Mesodermal cell (in vitro differentiated cells): ENCODE measurements around the gene RHBDD1.
A peak's percentile ranks its signal among the peaks of the same experiment; 100 is the strongest.

Experiments
- H3K27ac ChIP-seq: 2 replicates; pipeline ENCODE4 v1.7.0; 2013; ENCODE audit warnings: mild to moderate bottlenecking, low read depth, low read length, moderate library complexity; ENCODE audit not compliant: severe bottlenecking
- H3K36me3 ChIP-seq: 2 replicates; pipeline ENCODE4 v1.7.1; 2013; ENCODE audit warnings: mild to moderate bottlenecking, low read length, moderate library complexity; ENCODE audit not compliant: control insufficient read depth, insufficient read depth
- H3K4me1 ChIP-seq: one replicate; pipeline ENCODE4 v1.7.1; 2013; ENCODE audit warnings: mild to moderate bottlenecking, low read length; ENCODE audit not compliant: insufficient read depth, control insufficient read depth, poor library complexity, severe bottlenecking
- H3K4me3 ChIP-seq: 2 replicates; pipeline ENCODE4 v1.7.0; 2013; ENCODE audit warnings: low read length, control low read depth, mild to moderate bottlenecking; ENCODE audit not compliant: insufficient read depth, poor library complexity, severe bottlenecking; ENCODE audit errors: extremely low read depth
- H3K9me3 ChIP-seq: 2 replicates; pipeline ENCODE4 v1.7.1; 2013; ENCODE audit warnings: mild to moderate bottlenecking, low read length, moderate library complexity; ENCODE audit not compliant: control insufficient read depth
- WGBS, 2 experiments: methylation state at CpG; one replicate each; pipeline ENCODE4 v1.1.5; 2013; ENCODE audit warnings: missing lambda C conversion rate in 2 of 2; ENCODE audit not compliant: insufficient coverage in 2 of 2; 5-methylcytosine and 5-hydroxymethylcytosine counted together

RHBDD1 gene

DNA sequence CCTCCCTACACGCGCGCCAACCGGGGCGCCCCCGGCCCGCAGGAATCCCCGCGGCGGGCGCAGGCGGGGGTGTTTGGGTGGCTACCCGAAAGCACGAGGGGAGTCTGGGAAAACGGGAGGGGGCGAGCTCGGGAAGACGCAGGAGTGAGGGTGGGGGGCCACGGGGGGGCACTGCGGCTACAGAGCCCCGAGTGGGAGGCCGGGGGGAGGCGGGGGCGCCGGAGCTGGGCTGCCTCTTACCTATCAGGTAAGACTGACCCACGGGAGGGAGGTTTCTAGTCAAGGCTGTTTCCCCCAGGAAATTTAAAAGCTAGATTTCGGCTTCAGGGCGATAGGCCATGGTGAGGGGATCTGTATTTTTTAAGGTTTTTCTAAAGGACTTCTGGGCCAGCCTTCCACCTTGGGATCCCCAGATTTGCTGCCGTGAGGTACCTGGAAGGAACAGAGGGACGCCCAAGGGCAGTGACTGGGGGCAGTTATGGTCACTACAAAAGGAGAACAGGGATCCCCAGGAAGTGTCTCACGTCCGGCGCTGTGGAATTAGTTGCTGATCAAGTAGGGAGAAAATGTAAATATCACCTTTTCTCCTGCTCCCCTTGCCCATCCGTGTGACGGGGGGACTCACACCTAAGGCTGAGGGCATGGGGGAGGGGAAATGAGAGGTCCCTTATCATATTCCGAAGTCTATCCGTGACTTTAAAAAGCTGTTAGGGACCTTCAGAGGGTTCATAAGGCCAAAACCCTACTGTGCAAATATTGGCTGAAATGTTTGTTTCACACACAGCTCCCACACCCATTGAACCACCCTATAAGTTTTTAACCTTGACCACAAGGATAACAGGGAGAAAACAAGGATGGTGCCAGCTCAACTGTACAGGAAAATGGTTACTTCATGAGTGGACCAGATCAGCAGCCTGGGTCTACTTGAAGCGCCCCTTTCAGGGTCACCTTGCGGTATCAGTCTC is 35.6 kb upstream of the RHBDD1 start:
- peak overlapping the region; percentile 77 for H3K27ac ChIP-seq
- no peaks in the 10 kb centered on the region for H3K9me3 ChIP-seq
- H3K4me3 ChIP-seq, result peak overlapping the region; percentile 85
- peaks cover 24% of the 10 kb centered on the region for H3K4me1 ChIP-seq
- WGBS, 2 experiments, result 2 to 6% methylated on average over 17 to 34 of the region's 39 CpGs
- H3K36me3 ChIP-seq, result peaks cover 33% of the 10 kb centered on the region

DNA sequence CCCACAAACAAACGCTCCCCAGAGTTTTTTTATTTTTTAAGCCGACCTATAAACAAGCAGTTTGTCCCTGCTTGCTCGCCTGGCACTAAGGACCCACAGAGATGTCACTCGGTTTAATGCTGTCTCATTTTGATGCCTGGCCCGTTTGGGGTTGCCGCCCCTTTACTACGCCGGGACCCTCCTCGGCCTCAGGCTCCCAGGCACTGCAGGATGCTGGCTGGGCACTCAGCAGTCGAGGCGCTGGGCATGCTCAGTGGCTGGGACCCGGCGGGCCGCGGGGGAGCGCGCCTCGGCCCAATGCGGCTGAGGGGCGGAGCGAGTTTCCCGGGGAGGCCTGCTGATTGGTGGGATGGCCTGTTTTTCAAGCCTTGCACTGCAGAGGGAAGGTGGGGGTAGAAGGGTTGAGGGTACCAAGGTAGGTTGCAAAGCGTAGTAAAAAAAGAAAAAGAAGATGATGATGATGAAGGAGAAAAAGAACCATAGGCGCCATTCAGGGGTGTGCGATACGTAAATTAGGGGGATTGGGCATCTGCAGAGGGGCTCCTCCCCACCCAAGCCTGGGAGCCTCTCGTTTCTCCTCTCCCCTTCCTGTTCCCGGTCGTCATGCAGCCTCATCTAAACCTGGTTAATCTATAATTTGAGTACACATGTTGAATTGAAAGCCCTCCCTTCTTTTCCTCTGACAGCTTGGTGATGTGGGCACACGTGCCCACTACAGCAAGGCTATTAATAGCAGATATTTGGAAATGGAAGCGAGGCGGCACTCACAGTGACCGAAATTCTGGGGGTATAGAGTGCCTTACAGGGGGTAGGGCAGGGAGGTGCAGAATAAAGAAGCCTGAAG is 34.7 kb upstream of the RHBDD1 start:
- H3K4me3 ChIP-seq, result peak overlapping the region; percentile 30
- 14 to 18% methylated on average over 23 to 28 of the region's 33 CpGs for WGBS, 2 experiments
- H3K27ac ChIP-seq, result peak overlapping the region; percentile 77
- peaks cover 24% of the 10 kb centered on the region for H3K36me3 ChIP-seq
- H3K9me3 ChIP-seq, result no peaks in the 10 kb centered on the region
- H3K4me1 ChIP-seq, result peaks cover 22% of the 10 kb centered on the region

DNA sequence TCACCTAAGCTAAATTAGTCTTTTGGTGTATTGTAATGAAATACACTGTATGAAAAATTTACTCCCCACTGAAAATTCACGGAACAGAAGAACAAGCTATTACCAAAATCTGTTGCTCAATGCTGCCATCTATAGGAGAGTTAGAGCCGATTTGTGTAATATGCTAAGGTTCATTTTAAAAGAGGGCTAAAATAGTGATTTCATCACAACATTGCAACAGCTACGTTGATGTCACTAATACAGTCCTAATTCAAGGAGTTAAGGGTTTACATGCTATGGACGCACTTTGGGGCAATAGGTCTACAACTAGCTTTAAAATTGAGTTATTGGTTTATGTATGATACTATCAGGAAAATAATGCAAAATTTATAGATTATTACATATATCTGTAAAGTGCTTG is 33.3 kb upstream of the RHBDD1 start:
- Histone ChIP-seq H3K27ac (no peak overlapping the region), H3K9me3 (no peaks in the 10 kb centered on the region), H3K36me3 (peaks cover 10% of the 10 kb centered on the region), H3K4me3 (no peak overlapping the region), H3K4me1 (peaks cover 13% of the 10 kb centered on the region)
- WGBS, 2 experiments, result no CpG with 5 or more reads among the region's 4 CpGs

DNA sequence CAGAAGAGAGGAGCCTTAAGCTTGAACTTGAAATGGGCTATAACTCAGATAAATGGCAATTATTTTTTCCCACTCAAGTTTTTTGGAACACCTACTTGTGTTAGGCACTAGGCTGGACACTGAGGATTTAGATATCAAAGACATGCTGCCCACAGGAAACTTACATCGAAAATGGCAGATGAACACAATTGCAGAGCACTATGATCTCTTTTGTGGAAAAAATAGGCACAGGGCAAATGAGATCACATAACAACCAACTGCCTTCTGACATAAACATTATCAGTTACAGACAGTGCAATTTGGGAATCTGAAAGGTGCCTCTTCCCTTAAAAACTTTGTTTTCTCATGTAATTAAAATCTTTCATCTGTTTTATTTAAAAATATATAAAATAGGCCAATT is 32.4 kb upstream of the RHBDD1 start:
- Histone ChIP-seq H3K27ac (no peak overlapping the region), H3K36me3 (peaks cover 2% of the 10 kb centered on the region), H3K4me3 (no peak overlapping the region), H3K9me3 (no peaks in the 10 kb centered on the region), H3K4me1 (peaks cover 12% of the 10 kb centered on the region)
- 83% methylated on average over 1 of the region's 1 CpG for WGBS, 2 experiments

DNA sequence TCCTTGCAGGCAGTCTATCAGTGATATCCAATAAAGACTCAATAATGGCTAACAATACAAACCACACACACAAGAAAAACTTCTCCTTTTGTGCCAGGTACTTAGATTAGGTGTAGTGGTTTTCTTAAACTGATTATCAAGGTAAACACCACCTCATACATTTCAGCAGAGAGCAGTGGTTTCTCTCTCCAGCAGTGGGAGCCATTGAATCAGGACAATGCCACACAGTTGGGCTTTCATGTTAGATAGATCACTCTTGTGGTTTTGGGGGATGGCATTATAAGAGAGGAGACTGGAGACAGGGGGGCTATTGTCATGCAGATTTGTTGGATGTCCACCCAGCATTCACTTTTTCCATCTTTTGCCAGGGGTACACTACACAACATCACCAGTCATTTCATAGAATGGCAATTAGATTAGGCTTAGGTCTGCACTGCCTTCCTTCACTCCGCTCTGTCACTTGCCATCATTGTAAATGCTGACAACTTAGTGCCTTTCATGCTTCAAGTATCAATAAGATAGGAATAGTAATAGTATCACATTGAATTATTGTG is 22.6 kb upstream of the RHBDD1 start:
- WGBS, 2 experiments, result no CpG with 5 or more reads among the region's 1 CpG
- H3K9me3 ChIP-seq, result no peaks in the 10 kb centered on the region
- H3K4me3 ChIP-seq, result no peak overlapping the region
- no peaks in the 10 kb centered on the region for H3K4me1 ChIP-seq
- H3K27ac ChIP-seq, result no peak overlapping the region
- no peaks in the 10 kb centered on the region for H3K36me3 ChIP-seq

DNA sequence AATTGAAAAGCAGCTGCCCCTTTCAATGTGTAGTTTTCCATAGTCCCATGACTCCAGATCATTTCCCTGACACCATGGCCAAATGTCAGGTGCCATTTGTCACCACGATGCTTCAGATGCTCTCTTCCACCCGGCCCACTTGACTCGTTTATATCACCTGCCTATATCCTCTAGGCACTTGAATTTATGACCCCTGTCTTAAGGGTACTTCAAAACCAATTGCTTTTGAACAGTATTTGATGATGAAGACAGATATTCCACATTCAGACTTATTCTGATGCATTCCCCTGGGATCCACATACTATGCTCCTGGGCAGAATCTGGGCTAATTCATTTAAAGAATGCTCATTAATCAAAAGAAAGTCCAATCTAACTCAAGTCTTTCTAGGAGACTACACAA is 16.9 kb upstream of the RHBDD1 start:
- H3K36me3 ChIP-seq, result no peaks in the 10 kb centered on the region
- no peak overlapping the region for H3K27ac ChIP-seq
- no peaks in the 10 kb centered on the region for H3K4me1 ChIP-seq
- H3K9me3 ChIP-seq, result no peaks in the 10 kb centered on the region
- no peak overlapping the region for H3K4me3 ChIP-seq
- 70 to 93% methylated on average over 2 to 3 of the region's 3 CpGs for WGBS, 2 experiments

DNA sequence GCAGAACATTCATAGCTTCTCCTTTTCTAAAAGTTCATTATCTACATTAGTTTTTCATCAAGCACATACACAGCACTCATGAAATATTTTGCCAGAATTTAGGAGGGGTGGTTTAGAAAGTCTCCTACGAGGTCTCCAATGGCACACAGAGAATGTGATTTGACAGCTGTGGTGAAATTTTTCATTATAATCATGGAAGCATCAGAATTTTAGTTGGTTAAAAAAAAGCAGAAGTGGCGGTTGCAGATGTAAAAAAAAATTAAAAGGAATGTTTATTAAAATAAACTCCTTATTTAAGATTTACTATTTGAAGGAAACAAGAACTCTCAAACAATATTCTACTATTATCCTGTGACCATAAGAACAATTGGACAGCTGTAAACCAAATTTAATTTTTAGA is 10.8 kb upstream of the RHBDD1 start:
- WGBS, 2 experiments, result no CpG with 5 or more reads among the region's 2 CpGs

DNA sequence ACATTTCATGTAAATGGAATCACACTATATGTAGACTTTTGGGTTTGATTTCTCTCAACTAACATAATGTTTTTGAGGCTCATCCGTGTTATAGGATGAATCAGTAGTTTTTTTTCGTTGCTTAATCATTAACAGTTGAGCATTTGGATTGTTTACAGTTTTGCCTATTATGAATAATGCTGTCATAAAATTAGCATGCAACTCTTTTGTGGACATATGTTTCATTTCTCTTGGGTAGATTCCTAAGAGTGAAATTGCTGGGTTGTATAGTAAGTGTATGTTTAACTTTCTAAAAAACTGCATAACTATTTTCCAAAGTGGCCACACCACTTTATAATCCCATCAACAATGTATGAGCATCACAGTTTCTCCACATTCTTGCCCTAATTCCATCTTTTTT is 7.7 kb upstream of the RHBDD1 start:
- no peaks in the 10 kb centered on the region for H3K9me3 ChIP-seq
- no peaks in the 10 kb centered on the region for H3K4me1 ChIP-seq
- no peaks in the 10 kb centered on the region for H3K36me3 ChIP-seq
- 60 to 100% methylated on average over 1 of the region's 2 CpGs for WGBS, 2 experiments
- no peak overlapping the region for H3K27ac ChIP-seq
- H3K4me3 ChIP-seq, result no peak overlapping the region

More for the DNA sequence above, 10.8 kb upstream of the RHBDD1 start:
- no peaks in the 10 kb centered on the region for H3K9me3 ChIP-seq
- H3K36me3 ChIP-seq, result no peaks in the 10 kb centered on the region
- no peak overlapping the region for H3K27ac ChIP-seq
- no peaks in the 10 kb centered on the region for H3K4me1 ChIP-seq
- H3K4me3 ChIP-seq, result no peak overlapping the region

DNA sequence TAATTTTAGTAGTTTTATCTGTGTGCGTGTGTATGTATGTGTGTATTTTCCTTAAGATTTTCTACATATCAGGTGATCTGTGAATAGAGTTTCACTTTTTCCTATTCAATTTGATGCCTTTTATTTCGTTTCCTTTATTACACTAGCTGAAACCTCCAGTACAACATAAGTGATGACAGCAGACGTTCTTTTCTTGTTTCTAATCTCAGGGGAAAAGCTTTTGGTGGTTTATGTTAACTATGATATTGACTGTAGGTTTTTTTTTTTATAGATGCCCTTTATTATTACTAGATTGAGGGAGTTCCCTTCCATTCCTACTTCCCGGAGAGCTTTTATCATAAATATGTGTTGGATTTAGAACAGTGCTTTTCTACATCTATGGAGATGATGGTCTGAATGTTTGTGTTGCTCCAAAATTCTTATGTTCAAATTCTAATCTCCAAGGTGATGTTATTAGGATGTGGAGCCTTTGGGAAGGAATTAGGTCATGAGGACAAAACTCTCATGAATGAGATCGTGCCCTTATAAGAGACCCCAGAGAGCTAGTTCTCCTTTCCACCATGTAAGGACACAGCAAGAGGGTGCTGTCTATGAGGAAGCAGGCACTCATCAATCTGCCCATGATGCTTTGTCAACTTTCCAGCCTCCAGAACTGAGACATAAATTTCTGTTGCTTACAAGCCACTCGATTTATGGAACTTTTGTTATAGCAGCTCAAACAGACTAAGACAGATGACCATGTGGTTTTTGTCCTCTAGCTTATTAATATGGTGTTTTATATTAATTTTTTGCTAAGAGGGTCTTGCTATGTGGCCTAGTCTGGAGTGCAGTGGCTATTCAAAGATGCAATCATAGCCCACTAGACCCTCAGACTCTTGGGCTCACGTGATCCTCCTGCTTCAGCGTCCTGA is 5.9 kb upstream of the RHBDD1 start:
- 93% methylated on average over 4 of the region's 8 CpGs; no CpG with 5 or more reads in 1 of the 2 experiments for WGBS, 2 experiments
- no peak overlapping the region for H3K4me3 ChIP-seq
- H3K36me3 ChIP-seq, result no peaks in the 10 kb centered on the region
- no peaks in the 10 kb centered on the region for H3K4me1 ChIP-seq
- H3K9me3 ChIP-seq, result no peaks in the 10 kb centered on the region
- H3K27ac ChIP-seq, result no peak overlapping the region

DNA sequence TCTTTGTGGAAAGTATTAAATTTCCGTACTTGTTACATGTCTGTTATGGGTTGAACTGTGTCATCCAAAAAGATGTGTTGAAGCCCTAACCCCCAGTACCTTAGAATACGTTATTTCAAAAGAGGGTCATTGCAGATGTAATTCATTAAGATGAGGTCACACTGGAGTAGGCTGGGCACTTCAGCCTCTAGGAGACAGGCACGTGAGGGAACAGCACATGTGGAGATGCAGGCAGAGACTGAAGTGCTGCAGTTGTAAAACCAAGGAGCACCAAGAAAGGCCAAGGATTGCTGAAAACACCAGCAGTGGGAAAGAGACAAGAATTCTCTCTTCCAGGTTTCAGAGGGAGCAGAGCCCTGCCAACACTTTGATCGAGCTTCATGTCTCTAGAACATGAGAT is 4.6 kb upstream of the RHBDD1 start:
- H3K36me3 ChIP-seq, result no peaks in the 10 kb centered on the region
- WGBS, 2 experiments, result 78 to 91% methylated on average over 1 to 3 of the region's 4 CpGs
- H3K4me1 ChIP-seq, result no peaks in the 10 kb centered on the region
- no peak overlapping the region for H3K4me3 ChIP-seq
- H3K27ac ChIP-seq, result no peak overlapping the region
- no peaks in the 10 kb centered on the region for H3K9me3 ChIP-seq
